Measurements from ENCODE around the gene NENF. TPM values are rescaled to one million over a fixed set of nuclear protein-coding genes. Genes with fewer than 3 reads are reported as not detected.

The NENF gene
- total RNA-seq, 2 experiments from 2014 or later = 21.2 to 22.4 TPM

DNA sequence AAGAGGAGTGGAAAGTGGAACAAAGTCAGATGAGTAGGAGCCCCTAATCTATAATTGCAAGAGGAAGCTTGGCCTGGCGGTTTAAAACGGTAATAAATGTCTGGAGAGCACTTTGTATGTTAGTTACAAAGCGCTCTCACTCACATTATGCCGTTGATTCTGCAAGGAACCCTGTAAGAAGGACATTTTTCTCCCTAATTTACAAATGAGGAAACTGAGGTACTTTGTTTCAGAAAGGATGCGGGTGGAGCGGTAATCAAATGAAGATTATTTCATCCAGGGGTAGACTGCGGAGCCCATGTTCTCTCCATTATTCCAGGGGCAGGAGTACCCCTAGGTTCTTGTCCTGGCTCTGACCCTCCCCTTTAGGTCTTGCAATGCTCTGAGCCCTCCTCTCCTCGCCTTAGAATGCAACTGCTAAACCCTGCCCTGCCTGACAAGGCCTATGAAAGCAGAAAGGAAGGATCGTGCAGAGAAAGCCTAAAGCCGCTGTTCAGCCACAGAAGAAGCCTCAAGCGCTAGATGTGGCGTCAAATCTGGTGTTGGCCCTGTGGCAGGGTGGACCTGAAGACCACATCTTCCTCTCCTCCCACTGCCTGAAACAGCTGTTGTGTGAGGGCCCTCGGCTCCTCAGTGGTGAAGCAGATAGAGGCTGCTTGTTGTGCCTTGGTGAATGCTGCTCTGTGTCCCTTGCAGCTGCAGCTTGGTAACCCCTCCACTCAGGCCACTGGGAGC is 17.4 kb upstream of the NENF start:
- Mint-ChIP-seq H3K27me3 (no peaks in the 10 kb centered on the region), H3K27ac (peak overlapping the region; percentile 82), H3K9me3 (no peaks in the 10 kb centered on the region), H3K4me3 (peak overlapping the region; percentile 89), H3K36me3 (ENCODE audit: low read depth) (peaks cover 25% of the 10 kb centered on the region), H3K4me1 (ENCODE audit: low read depth) (peaks cover 22% of the 10 kb centered on the region)
- CTCF ChIA-PET = interaction anchor here (0.9 to 1.4 kb wide), 3 partner anchors 9 to 48 kb away, joined by 3 to 5 read pairs (median 4); partner anchors contain the start of gene NENF
- peak overlapping the region; percentile 76 for H3K4me3 ChIP-seq (ENCODE audit: low read length)
- intact Hi-C loops (cut with DNase I, micrococcal nuclease) = loop anchor here in 1 of 2 experiments (1.0 to 10.0 kb wide), 6 partner anchors 20 to 833 kb away; partner anchors contain the start of genes ANGEL2, DTL, FLVCR1 and INTS7
- H3K27me3 ChIP-seq (ENCODE audit: control insufficient read depth in 1 of 2, insufficient read depth in 2 of 2, low read length in 2 of 2) = no peaks in the 10 kb centered on the region
- no peak for ATAC-seq (ENCODE audit: poor library complexity)
- peak in 2 of 14 experiments; percentile 12 to 25 for DNase-seq
- peaks cover 30% of the 10 kb centered on the region for H3K4me1 ChIP-seq (ENCODE audit: insufficient read depth, low read length)
- peaks cover 10% of the 10 kb centered on the region for H3K36me3 ChIP-seq (ENCODE audit: insufficient read depth, low read length)
- POLR2A ChIA-PET = interaction anchor here (0.6 to 1.7 kb wide), 5 partner anchors 11 to 379 kb away, joined by 3 to 7 read pairs (median 4); partner anchors contain the start of genes DTL and INTS7
- H3K9me3 ChIP-seq (ENCODE audit: control insufficient read depth in 1 of 2, insufficient read depth in 1 of 2, low read length in 2 of 2) = no peaks in the 10 kb centered on the region
- H3K27ac ChIP-seq (ENCODE audit: low read depth in 1 of 2, low read length in 2 of 2) = peak overlapping the region; percentile 40 to 72
- TF ChIP-seq, protein P1, sequence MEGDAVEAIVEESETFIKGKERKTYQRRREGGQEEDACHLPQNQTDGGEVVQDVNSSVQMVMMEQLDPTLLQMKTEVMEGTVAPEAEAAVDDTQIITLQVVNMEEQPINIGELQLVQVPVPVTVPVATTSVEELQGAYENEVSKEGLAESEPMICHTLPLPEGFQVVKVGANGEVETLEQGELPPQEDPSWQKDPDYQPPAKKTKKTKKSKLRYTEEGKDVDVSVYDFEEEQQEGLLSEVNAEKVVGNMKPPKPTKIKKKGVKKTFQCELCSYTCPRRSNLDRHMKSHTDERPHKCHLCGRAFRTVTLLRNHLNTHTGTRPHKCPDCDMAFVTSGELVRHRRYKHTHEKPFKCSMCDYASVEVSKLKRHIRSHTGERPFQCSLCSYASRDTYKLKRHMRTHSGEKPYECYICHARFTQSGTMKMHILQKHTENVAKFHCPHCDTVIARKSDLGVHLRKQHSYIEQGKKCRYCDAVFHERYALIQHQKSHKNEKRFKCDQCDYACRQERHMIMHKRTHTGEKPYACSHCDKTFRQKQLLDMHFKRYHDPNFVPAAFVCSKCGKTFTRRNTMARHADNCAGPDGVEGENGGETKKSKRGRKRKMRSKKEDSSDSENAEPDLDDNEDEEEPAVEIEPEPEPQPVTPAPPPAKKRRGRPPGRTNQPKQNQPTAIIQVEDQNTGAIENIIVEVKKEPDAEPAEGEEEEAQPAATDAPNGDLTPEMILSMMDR (IDR thresholded peaks at IDR 0.05) = no peak

DNA sequence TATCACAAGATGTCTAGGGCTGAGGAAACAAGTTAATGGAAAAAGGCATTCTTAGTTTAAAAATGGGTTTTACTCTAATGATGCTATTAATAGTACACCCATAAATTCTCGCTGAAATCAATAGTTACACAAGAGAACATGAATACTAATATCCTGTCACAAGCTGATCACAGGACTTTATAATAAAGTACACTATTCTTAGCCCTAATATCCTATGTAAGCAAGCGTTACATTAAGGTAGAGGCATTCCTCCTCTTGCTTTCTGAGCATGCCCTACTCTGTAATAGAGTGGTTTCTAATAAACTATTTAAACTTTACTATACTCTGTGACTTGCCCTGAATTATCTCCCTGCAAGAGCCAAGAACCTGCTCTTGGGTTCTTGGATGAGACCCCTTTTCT is 11.6 kb upstream of the NENF start:
- ChIA-PET CTCF (no interaction called here), POLR2A (no interaction called here)
- Mint-ChIP-seq H3K27me3 (peaks cover 5% of the 10 kb centered on the region), H3K9me3 (no peaks in the 10 kb centered on the region), H3K36me3 (ENCODE audit: low read depth) (no peaks in the 10 kb centered on the region), H3K4me1 (ENCODE audit: low read depth) (no peaks in the 10 kb centered on the region), H3K27ac (no peak overlapping the region), H3K4me3 (no peak overlapping the region)
- H3K27ac ChIP-seq (ENCODE audit: low read depth in 1 of 2, low read length in 2 of 2) = no peak overlapping the region
- H3K4me1 ChIP-seq (ENCODE audit: insufficient read depth, low read length) = no peaks in the 10 kb centered on the region
- no peak for ATAC-seq (ENCODE audit: poor library complexity)
- TF ChIP-seq, protein P1 (IDR thresholded peaks at IDR 0.05) = no peak
- no peaks in the 10 kb centered on the region for H3K27me3 ChIP-seq (ENCODE audit: control insufficient read depth in 1 of 2, insufficient read depth in 2 of 2, low read length in 2 of 2)
- no peaks in the 10 kb centered on the region for H3K9me3 ChIP-seq (ENCODE audit: control insufficient read depth in 1 of 2, insufficient read depth in 1 of 2, low read length in 2 of 2)
- no peak for DNase-seq
- no peaks in the 10 kb centered on the region for H3K36me3 ChIP-seq (ENCODE audit: insufficient read depth, low read length)
- intact Hi-C loops (cut with DNase I, micrococcal nuclease) = no loop called here
- H3K4me3 ChIP-seq (ENCODE audit: low read length) = no peak overlapping the region

DNA sequence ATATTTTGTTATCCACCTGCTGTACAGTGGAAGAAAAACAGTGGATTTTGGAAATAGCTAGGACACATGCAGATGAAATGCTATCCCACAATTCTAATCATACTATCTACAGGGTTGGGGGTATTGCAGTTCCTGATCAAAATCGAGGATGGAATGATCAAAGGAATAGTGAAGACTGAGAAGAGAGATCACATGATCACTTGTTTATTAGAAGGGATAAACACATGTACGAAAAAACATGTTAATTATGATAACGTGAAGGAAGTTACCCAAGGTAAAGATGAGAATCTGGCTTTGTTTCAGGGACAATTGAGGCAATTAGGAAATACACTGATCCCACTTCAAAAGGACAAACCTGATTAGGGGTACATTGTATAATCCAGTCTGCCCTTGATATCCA is 8.8 kb upstream of the NENF start:
- CTCF ChIA-PET = interaction anchor here (1.4 kb wide), 1 partner anchor 9 kb away, joined by 5 read pairs; the partner anchor contains the start of gene PACC1
- Mint-ChIP-seq H3K27ac (no peak overlapping the region), H3K9me3 (no peaks in the 10 kb centered on the region), H3K4me3 (no peak overlapping the region), H3K4me1 (ENCODE audit: low read depth) (no peaks in the 10 kb centered on the region), H3K36me3 (ENCODE audit: low read depth) (no peaks in the 10 kb centered on the region), H3K27me3 (peaks cover 5% of the 10 kb centered on the region)
- TF ChIP-seq, protein P1 (IDR thresholded peaks at IDR 0.05) = no peak
- Histone ChIP-seq H3K4me3 (ENCODE audit: low read length) (no peak overlapping the region), H3K27ac (ENCODE audit: low read depth in 1 of 2, low read length in 2 of 2) (no peak overlapping the region), H3K9me3 (ENCODE audit: control insufficient read depth in 1 of 2, insufficient read depth in 1 of 2, low read length in 2 of 2) (no peaks in the 10 kb centered on the region), H3K36me3 (ENCODE audit: insufficient read depth, low read length) (no peaks in the 10 kb centered on the region), H3K4me1 (ENCODE audit: insufficient read depth, low read length) (no peaks in the 10 kb centered on the region), H3K27me3 (ENCODE audit: control insufficient read depth in 1 of 2, insufficient read depth in 2 of 2, low read length in 2 of 2) (no peaks in the 10 kb centered on the region)
- POLR2A ChIA-PET = no interaction called here
- intact Hi-C loops (cut with DNase I, micrococcal nuclease) = no loop called here
- ATAC-seq (ENCODE audit: poor library complexity) = no peak
- no peak for DNase-seq
